RWPE2 (cell line): ENCODE data around the gene ARID4B.
A peak's percentile ranks its signal among the peaks of the same experiment; 100 is the strongest.
"Not testable (repeated sequence)": the region's sequence is repeated elsewhere in the genome, so short reads cannot be mapped to it uniquely, and the experiment has no call there.

Experiments
- ATAC-seq: fragments of 200-7000 bp; cut with Tn5 transposase; 3 replicates; pipeline ENCODE4 v1.9.1; 2021; ENCODE audit warnings: low read depth
- DNase-seq: peaks from one replicate; pipeline ENCODE4 v3.0.0-alpha.2; 2020; ENCODE audit warnings: low spot score
- H3K27ac ChIP-seq: fragments of 450-650 bp; 2 replicates; pipeline ENCODE4 v1.5.1; 2017; ENCODE audit warnings: mild to moderate bottlenecking; ENCODE audit not compliant: poor library complexity, severe bottlenecking
- H3K27me3 ChIP-seq: fragments of 250-450 bp; sonication (Bioruptor Pico); 2 replicates; pipeline ENCODE4 v1.5.1; 2021; ENCODE audit warnings: mild to moderate bottlenecking, moderate library complexity; ENCODE audit not compliant: insufficient read depth, poor library complexity, severe bottlenecking
- H3K36me3 ChIP-seq: fragments of 250-450 bp; sonication (Bioruptor Pico); 2 replicates; pipeline ENCODE4 v1.5.1; 2020; ENCODE audit warnings: low read depth, mild to moderate bottlenecking, moderate library complexity
- H3K4me1 ChIP-seq: fragments of 250-450 bp; sonication (Bioruptor Pico); 2 replicates; pipeline ENCODE4 v1.5.1; 2021; ENCODE audit warnings: mild to moderate bottlenecking, moderate library complexity; ENCODE audit not compliant: insufficient read depth, poor library complexity, severe bottlenecking
- H3K4me3 ChIP-seq: fragments of 250-450 bp; sonication (Bioruptor Pico); 2 replicates; pipeline ENCODE4 v1.5.1; 2021; ENCODE audit warnings: mild to moderate bottlenecking, moderate library complexity; ENCODE audit not compliant: severe bottlenecking
- H3K9me3 ChIP-seq: fragments of 250-450 bp; sonication (Bioruptor Pico); 2 replicates; pipeline ENCODE4 v1.5.1; 2021; ENCODE audit warnings: mild to moderate bottlenecking, moderate library complexity; ENCODE audit not compliant: severe bottlenecking
- TF ChIP-seq, protein P1 (sequence below): fragments of 450-650 bp; IDR thresholded peaks from one replicate; pipeline ENCODE4 v1.5.1; 2017; ENCODE audit warnings: mild to moderate bottlenecking, moderate library complexity; ENCODE audit not compliant: poor library complexity, severe bottlenecking

Gene ARID4B

GRCh38 chr1:235261243-235261642, 66.7 kb downstream of the ARID4B start:
- DNase-seq = no peak
- peaks cover 7% of the 10 kb centered on the region; the same call in 1 of the 2 replicates for H3K36me3 ChIP-seq
- TF ChIP-seq, protein P1, sequence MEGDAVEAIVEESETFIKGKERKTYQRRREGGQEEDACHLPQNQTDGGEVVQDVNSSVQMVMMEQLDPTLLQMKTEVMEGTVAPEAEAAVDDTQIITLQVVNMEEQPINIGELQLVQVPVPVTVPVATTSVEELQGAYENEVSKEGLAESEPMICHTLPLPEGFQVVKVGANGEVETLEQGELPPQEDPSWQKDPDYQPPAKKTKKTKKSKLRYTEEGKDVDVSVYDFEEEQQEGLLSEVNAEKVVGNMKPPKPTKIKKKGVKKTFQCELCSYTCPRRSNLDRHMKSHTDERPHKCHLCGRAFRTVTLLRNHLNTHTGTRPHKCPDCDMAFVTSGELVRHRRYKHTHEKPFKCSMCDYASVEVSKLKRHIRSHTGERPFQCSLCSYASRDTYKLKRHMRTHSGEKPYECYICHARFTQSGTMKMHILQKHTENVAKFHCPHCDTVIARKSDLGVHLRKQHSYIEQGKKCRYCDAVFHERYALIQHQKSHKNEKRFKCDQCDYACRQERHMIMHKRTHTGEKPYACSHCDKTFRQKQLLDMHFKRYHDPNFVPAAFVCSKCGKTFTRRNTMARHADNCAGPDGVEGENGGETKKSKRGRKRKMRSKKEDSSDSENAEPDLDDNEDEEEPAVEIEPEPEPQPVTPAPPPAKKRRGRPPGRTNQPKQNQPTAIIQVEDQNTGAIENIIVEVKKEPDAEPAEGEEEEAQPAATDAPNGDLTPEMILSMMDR = no peak
- no peak overlapping the region for H3K27ac ChIP-seq
- no peaks in the 10 kb centered on the region for H3K27me3 ChIP-seq
- no peak overlapping the region for H3K4me3 ChIP-seq
- no peaks in the 10 kb centered on the region for H3K9me3 ChIP-seq
- no peak for ATAC-seq
- no peaks in the 10 kb centered on the region for H3K4me1 ChIP-seq

GRCh38 chr1:235259133-235259778, 68.7 kb downstream of the ARID4B start:
- DNase-seq = no peak
- TF ChIP-seq, protein P1 = no peak
- no peak for ATAC-seq
- H3K27me3 ChIP-seq = no peaks in the 10 kb centered on the region
- H3K4me3 ChIP-seq = no peak overlapping the region
- no peaks in the 10 kb centered on the region for H3K9me3 ChIP-seq
- H3K36me3 ChIP-seq = peaks cover 7% of the 10 kb centered on the region; the same call in 1 of the 2 replicates
- no peak overlapping the region for H3K27ac ChIP-seq
- H3K4me1 ChIP-seq = no peaks in the 10 kb centered on the region

GRCh38 chr1:235258068-235258467, 69.9 kb downstream of the ARID4B start:
- H3K27me3 ChIP-seq, H3K36me3 ChIP-seq, ATAC-seq, DNase-seq, H3K4me3 ChIP-seq, H3K4me1 ChIP-seq, H3K27ac ChIP-seq, H3K9me3 ChIP-seq: not testable (repeated sequence)

DNA sequence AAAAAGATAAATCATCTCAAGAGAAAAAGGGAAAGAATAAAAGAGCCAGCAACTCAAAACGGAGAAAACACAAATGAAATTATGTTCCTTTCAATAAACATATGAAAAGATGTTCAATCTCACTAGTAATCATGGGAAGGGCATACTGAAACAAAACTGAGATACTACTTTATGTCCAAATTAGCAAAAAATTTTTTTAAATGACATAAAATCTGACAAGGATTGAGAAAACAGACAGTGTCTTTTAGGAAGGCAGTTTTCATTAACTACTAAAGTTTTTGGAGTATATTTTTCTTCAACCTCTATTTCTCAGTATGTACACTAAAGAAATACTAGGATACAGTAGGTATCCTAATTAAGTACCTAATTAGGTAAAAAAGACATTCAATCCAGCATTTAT, 73.3 kb downstream of the ARID4B start:
- H3K27me3 ChIP-seq = no peaks in the 10 kb centered on the region
- TF ChIP-seq, protein P1 = no peak
- DNase-seq = no peak
- no peaks in the 10 kb centered on the region for H3K9me3 ChIP-seq
- H3K36me3 ChIP-seq = peaks cover 21% of the 10 kb centered on the region
- H3K27ac ChIP-seq = no peak overlapping the region
- no peak for ATAC-seq
- no peak overlapping the region for H3K4me3 ChIP-seq
- peaks cover 2% of the 10 kb centered on the region for H3K4me1 ChIP-seq

DNA sequence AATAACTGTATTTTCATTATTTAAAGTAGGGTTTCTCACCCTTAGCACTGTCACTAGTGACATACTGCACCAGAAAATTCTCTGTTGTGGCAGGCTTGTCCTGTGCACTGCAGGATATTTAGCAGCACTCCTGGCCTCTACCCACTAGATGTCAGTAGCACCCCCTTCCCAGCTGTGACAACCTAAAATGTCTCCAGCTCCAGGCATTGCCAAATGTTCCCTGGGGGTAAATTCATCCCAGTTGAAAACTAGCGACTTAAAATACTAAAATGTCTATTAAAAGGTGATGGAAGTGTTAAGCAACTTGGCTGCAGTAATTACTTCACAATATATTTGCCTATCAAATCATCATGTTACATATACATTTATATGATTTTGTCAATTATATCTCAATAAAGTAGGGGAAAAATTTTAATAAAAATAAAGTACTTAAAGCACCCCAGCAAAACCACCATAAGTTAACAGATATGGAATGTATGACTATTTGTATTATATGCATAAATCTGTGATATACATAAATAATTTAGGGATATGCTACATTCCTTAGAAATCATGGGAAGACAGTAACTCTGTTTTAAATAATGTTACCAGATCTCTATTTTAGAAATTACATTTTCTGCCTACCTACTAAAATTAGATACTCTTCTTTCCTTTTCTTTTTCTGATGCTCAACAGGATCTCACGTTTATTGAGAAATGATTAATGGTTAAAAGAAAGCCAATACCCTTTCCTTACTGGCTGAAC, 74.6 kb downstream of the ARID4B start:
- Histone ChIP-seq H3K4me1 (peaks cover 2% of the 10 kb centered on the region), H3K27me3 (no peaks in the 10 kb centered on the region), H3K27ac (no peak overlapping the region), H3K36me3 (peaks cover 20% of the 10 kb centered on the region), H3K9me3 (no peaks in the 10 kb centered on the region), H3K4me3 (no peak overlapping the region)
- ATAC-seq = peak; percentile 88
- no peak for DNase-seq
- TF ChIP-seq, protein P1 = peak; percentile 84
